Activated CD4-positive, alpha-beta memory T cell treated with anti-CD3 and anti-CD28 coated beads for 36 hours (primary cell): ENCODE results near the gene PIH1D1. TPM values are rescaled to one million over a fixed set of nuclear protein-coding genes. Genes with fewer than 3 reads are reported as not detected.
"Not testable (repeated sequence)": the region's sequence is repeated elsewhere in the genome, so short reads cannot be mapped to it uniquely, and the experiment has no call there.

Experiments
- CTCF ChIA-PET: fragments of 350-600 bp; sonication (Branson Sonifier 250); formaldehyde crosslinking; loops from one replicate; lab custom pipeline; 2021; ENCODE audit warnings: antibody characterized with exemption, inconsistent platforms; lab: Charles Lee
- POLR2A ChIA-PET: fragments of 350-600 bp; sonication (Branson Sonifier 250); formaldehyde crosslinking; loops from one replicate; lab custom pipeline; 2021; ENCODE audit warnings: antibody characterized with exemption; lab: Charles Lee
- DNase-seq: peaks from one replicate; pipeline ENCODE4 v3.0.0-alpha.2; 2020
- H3K27ac Mint-ChIP-seq: one replicate; pipeline ENCODE4 v1.8.0; 2021; ENCODE audit warnings: mixed read lengths
- H3K27me3 Mint-ChIP-seq: one replicate; pipeline ENCODE4 v1.8.0; 2021; ENCODE audit warnings: mixed read lengths
- H3K36me3 Mint-ChIP-seq: one replicate; pipeline ENCODE4 v1.8.0; 2021; ENCODE audit warnings: mixed read lengths
- H3K4me1 Mint-ChIP-seq: one replicate; pipeline ENCODE4 v1.8.0; 2021; ENCODE audit warnings: low read depth, mixed read lengths
- H3K4me3 Mint-ChIP-seq: one replicate; pipeline ENCODE4 v1.8.0; 2021; ENCODE audit warnings: mild to moderate bottlenecking, mixed read lengths
- H3K9me3 Mint-ChIP-seq: one replicate; pipeline ENCODE4 v1.8.0; 2021; ENCODE audit warnings: mixed read lengths
- intact Hi-C: fragments of 100-400 bp; cut with micrococcal nuclease; formaldehyde crosslinking; loops from one replicate; pipeline ENCODE4 v1.15.1; 2023
- total RNA-seq, 2 experiments: library from RNA; stranded (reverse); gene quantifications; one replicate each; pipeline ENCODE4 v1.2.3, GENCODE V29; 2021

The PIH1D1 gene
- total RNA-seq, 2 experiments from 2014 or later: 117 to 129 TPM

DNA sequence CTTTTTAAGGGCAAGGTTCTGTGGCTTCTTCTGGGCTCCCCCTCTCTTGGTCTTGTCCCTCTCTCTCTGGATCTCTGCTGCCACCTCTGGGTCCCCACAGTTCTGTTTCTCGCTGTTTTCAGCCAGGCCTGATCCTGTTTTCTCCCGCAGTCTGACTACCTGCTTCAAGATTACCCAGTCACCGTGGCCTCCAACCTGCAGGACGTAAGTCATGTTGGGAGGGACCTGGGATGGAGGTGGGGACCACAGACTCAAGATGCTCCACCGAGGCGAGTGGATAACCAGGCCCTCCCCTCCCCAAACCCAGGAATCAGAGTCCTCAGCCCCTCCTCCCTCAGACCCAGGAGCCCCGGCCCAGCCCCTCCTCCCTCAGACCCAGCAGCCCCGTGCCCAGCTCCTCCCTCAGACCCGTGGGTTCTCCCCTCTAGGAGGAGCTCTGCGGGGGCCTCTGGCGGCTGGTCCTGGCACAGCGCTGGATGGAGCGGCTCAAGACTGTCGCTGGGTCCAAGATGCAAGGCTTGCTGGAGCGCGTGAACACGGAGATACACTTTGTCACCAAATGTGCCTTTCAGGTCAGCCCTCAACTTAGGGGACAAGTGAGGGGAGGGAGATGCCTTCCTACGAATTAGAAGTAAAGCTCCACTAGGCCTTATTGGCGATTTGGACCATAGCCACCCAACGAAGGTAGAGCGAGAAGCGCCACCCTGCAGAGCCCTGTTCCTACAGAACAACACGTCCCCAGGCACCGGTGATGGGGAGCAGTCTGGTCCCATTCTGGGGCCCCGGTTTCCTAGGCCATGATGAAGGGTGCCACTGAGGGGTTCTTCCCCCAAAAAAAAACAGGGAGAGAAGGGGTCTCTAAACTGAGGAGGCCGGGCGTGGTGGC is 24.6 kb upstream of the PIH1D1 start:
- Mint-ChIP-seq H3K4me1 (peaks cover 36% of the 10 kb centered on the region), H3K27me3 (no peaks in the 10 kb centered on the region), H3K27ac (peak overlapping the region; percentile 92), H3K9me3 (no peaks in the 10 kb centered on the region), H3K36me3 (peaks cover 20% of the 10 kb centered on the region), H3K4me3 (peak overlapping the region; percentile 88)
- intact Hi-C loops: loop anchor here (1.0 to 10.0 kb wide), 4 partner anchors 11 to 251 kb away; partner anchors contain the start of gene RPL13A
- ChIA-PET CTCF (interaction anchor here (0.6 to 2.3 kb wide), 21 partner anchors 10 to 378 kb away, joined by 3 to 29 read pairs (median 4); partner anchors contain the start of genes ALDH16A1, PIH1D1, RCN3 and RPL13A), POLR2A (interaction anchor here (0.8 to 1.7 kb wide), 6 partner anchors 9 to 23 kb away, joined by 3 to 15 read pairs (median 4); partner anchors contain the start of genes ALDH16A1, RPL13A and RPS11)
- peak; percentile 90 for DNase-seq

DNA sequence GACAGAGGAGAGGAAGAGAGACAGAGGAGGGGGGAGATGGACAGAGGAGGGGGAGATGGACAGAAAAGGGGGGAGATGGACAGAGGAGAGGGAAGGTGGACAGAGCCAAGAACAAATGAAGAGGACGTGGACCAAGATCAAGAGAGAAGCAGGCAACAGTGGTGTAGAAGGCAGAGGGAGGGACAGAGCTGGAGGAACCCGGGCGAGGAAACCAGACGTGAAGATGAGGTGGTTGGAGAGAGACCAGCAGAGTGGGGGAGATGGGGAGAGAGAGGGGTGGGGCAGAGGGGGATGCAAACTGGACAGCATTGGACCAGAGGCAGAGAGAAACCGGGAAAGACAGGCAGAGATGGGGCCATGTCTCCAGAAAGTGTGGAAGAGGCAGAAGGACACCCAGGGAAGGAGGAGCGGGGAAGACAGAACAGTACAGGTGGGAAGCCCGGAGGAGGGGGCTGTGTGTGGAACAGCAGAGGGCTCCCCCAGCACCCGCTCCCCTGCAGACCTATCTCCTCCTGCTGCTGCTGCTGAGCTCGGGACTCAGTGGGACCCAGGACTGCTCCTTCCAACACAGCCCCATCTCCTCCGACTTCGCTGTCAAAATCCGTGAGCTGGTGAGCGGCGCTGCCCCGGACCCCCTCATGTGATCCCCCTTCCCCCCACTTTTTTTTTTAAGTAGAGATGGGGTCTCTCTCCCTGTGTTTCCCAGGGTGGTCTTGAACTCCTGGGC is 23.7 kb upstream of the PIH1D1 start:
- Mint-ChIP-seq H3K4me3 (peak overlapping the region; percentile 88), H3K36me3 (peaks cover 16% of the 10 kb centered on the region), H3K27me3 (no peaks in the 10 kb centered on the region), H3K9me3 (no peaks in the 10 kb centered on the region), H3K4me1 (peaks cover 45% of the 10 kb centered on the region), H3K27ac (peak overlapping the region; percentile 92)
- ChIA-PET POLR2A (interaction anchor here (0.8 to 1.7 kb wide), 4 partner anchors 13 to 22 kb away, joined by 3 to 15 read pairs (median 5); partner anchors contain the start of genes ALDH16A1, RPL13A and RPS11), CTCF (interaction anchor here (0.5 to 2.3 kb wide), 19 partner anchors 10 to 1122 kb away, joined by 3 to 29 read pairs (median 5); partner anchors contain the start of genes ALDH16A1, PIH1D1, RCN3 and RPL13A)
- intact Hi-C loops: loop anchor here (10.0 kb wide), 2 partner anchors 211 to 251 kb away; no protein-coding TSS in a partner anchor
- peak; percentile 48 for DNase-seq

- Mint-ChIP-seq H3K9me3 (no peaks in the 10 kb centered on the region), H3K27ac (peak overlapping the region; percentile 92), H3K36me3 (peaks cover 14% of the 10 kb centered on the region), H3K27me3 (no peaks in the 10 kb centered on the region), H3K4me1 (peaks cover 50% of the 10 kb centered on the region), H3K4me3 (peak overlapping the region; percentile 88)
- intact Hi-C loops: loop anchor here (1.0 to 10.0 kb wide), 5 partner anchors 21 to 250 kb away; partner anchors contain the start of genes ALDH16A1 and RPS11
- ChIA-PET POLR2A (interaction anchor here (6.4 kb wide), 1 partner anchor 22 kb away, joined by 52 read pairs; the partner anchor contains the start of genes ALDH16A1 and PIH1D1), CTCF (interaction anchor here (0.6 to 3.0 kb wide), 7 partner anchors 20 to 1121 kb away, joined by 3 to 29 read pairs (median 5); partner anchors contain the start of genes ALDH16A1, PIH1D1 and RCN3)
- no peak for DNase-seq
Measured at GRCh38 chr19:49474542-49474924, 22.9 kb upstream of the PIH1D1 start.

- POLR2A ChIA-PET: interaction anchor here (1.2 to 6.4 kb wide), 4 partner anchors 14 to 21 kb away, joined by 4 to 52 read pairs (median 4); partner anchors contain the start of genes ALDH16A1, PIH1D1 and RPL13A
Measured at GRCh38 chr19:49473868-49474541, 22.4 kb upstream of the PIH1D1 start, which contains the start of gene FLT3LG. FLT3LG (plus strand) TSS chr19:49474215; CDS start chr19:49474640, 425 bp downstream.

DNA sequence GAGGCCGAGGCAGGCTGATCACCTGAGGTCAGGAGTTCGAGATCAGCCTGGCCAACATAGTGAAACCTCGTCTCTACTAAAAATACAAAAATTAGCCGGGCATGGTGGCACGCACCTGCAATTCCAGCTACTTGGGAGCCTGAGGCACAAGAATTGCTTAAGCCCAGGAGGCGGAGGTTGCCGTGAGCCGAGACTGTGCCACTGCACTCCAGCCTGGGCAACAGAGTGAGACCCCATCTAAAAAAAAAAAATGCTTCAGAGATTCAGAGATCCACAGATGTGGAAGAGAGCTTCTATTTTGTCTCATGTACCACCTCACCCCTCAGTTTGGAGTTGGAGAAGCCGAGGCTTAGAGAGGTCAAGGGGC is 21.9 kb upstream of the PIH1D1 start:
- Mint-ChIP-seq H3K4me1 (peaks cover 56% of the 10 kb centered on the region), H3K4me3 (peak overlapping the region; percentile 88), H3K36me3 (peaks cover 14% of the 10 kb centered on the region), H3K27ac (peak overlapping the region; percentile 92)
- CTCF ChIA-PET: interaction anchor here (0.6 to 3.0 kb wide), 15 partner anchors 9 to 1345 kb away, joined by 3 to 18 read pairs (median 4); partner anchors contain the start of genes ALDH16A1 and PIH1D1
- not testable (repeated sequence) for DNase-seq, H3K9me3 Mint-ChIP-seq, H3K27me3 Mint-ChIP-seq
- POLR2A ChIA-PET: interaction anchor here (1.2 to 6.4 kb wide), 5 partner anchors 14 to 21 kb away, joined by 3 to 52 read pairs (median 4); partner anchors contain the start of genes ALDH16A1, PIH1D1 and RPL13A
- intact Hi-C loops: loop anchor here (5.0 to 10.0 kb wide), 3 partner anchors 141 to 249 kb away; no protein-coding TSS in a partner anchor

More at GRCh38 chr19:49473868-49474541, 22.4 kb upstream of the PIH1D1 start, which contains the start of gene FLT3LG:
- Mint-ChIP-seq H3K27me3 (no peaks in the 10 kb centered on the region), H3K27ac (peak within 1 kb of the TSS; percentile 92), H3K36me3 (peaks cover 13% of the 10 kb centered on the region), H3K4me3 (peak within 1 kb of the TSS; percentile 88), H3K9me3 (no peaks in the 10 kb centered on the region), H3K4me1 (peaks cover 53% of the 10 kb centered on the region)
- intact Hi-C loops: loop anchor here (1.0 to 10.0 kb wide), 5 partner anchors 21 to 249 kb away; partner anchors contain the start of genes ALDH16A1 and RPS11
- CTCF ChIA-PET: interaction anchor here (0.6 to 3.0 kb wide), 15 partner anchors 9 to 1345 kb away, joined by 3 to 18 read pairs (median 4); partner anchors contain the start of genes ALDH16A1 and PIH1D1
- peak; percentile 93 for DNase-seq

- POLR2A ChIA-PET: interaction anchor here (0.6 to 6.4 kb wide), 6 partner anchors 15 to 31 kb away, joined by 3 to 52 read pairs (median 4); partner anchors contain the start of genes ALDH16A1, PIH1D1 and RPL13A
- Mint-ChIP-seq H3K27ac (peak overlapping the region; percentile 92), H3K36me3 (peaks cover 14% of the 10 kb centered on the region), H3K9me3 (no peaks in the 10 kb centered on the region), H3K27me3 (no peaks in the 10 kb centered on the region), H3K4me3 (peak overlapping the region; percentile 88), H3K4me1 (peaks cover 57% of the 10 kb centered on the region)
- CTCF ChIA-PET: interaction anchor here (0.6 to 3.0 kb wide), 14 partner anchors 10 to 247 kb away, joined by 3 to 18 read pairs (median 4); partner anchors contain the start of genes ALDH16A1 and PIH1D1
- DNase-seq: no peak
- intact Hi-C loops: loop anchor here (5.0 to 10.0 kb wide), 3 partner anchors 141 to 248 kb away; no protein-coding TSS in a partner anchor
Measured at GRCh38 chr19:49472936-49473335, 21.3 kb upstream of the PIH1D1 start.

DNA sequence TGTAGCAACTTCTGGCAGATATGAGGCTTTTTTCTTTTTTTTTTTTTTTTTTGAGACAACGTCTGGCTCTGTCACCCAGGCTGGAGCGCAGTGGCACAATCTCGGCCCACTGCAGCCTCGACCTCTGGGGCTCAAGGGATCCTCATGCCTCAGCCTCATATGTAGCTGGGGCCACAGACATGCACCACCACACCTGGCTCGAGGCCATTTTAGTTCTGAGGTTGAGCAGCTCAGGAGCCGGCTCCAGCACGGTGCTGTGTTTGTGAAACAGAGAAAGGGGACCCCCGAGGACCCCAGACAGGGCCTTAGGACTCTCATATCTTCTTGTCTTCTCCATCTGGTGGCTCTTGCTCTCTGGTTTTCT is 19.0 kb upstream of the PIH1D1 start:
- no peaks in the 10 kb centered on the region for H3K9me3 Mint-ChIP-seq
- POLR2A ChIA-PET: interaction anchor here (0.8 to 6.4 kb wide), 7 partner anchors 11 to 26 kb away, joined by 3 to 52 read pairs (median 4); partner anchors contain the start of genes ALDH16A1 and PIH1D1
- H3K4me1 Mint-ChIP-seq: peaks cover 47% of the 10 kb centered on the region
- H3K4me3 Mint-ChIP-seq: no peak overlapping the region
- CTCF ChIA-PET: interaction anchor here (1.0 to 3.0 kb wide), 10 partner anchors 8 to 249 kb away, joined by 3 to 40 read pairs (median 6); partner anchors contain the start of genes ALDH16A1 and PIH1D1
- no peaks in the 10 kb centered on the region for H3K27me3 Mint-ChIP-seq
- no peak for DNase-seq
- intact Hi-C loops: loop anchor here (1.0 to 10.0 kb wide), 8 partner anchors 12 to 246 kb away; partner anchors contain the start of genes DKKL1 and RPL13A
- peak overlapping the region; percentile 90 for H3K27ac Mint-ChIP-seq
- peaks cover 3% of the 10 kb centered on the region for H3K36me3 Mint-ChIP-seq

GRCh38 chr19:49469828-49470614 is 18.4 kb upstream of the PIH1D1 start:
- ChIA-PET CTCF (interaction anchor here (0.6 to 3.0 kb wide), 12 partner anchors 9 to 248 kb away, joined by 3 to 40 read pairs (median 6); partner anchors contain the start of genes ALDH16A1 and PIH1D1), POLR2A (interaction anchor here (0.6 to 6.4 kb wide), 8 partner anchors 11 to 207 kb away, joined by 3 to 52 read pairs (median 3); partner anchors contain the start of genes ALDH16A1 and PIH1D1)
- intact Hi-C loops: loop anchor here (1.0 to 10.0 kb wide), 9 partner anchors 12 to 245 kb away; partner anchors contain the start of genes ALDH16A1, DKKL1 and RPL13A
- H3K36me3 Mint-ChIP-seq: peaks cover 3% of the 10 kb centered on the region
- H3K27me3 Mint-ChIP-seq: no peaks in the 10 kb centered on the region
- H3K27ac Mint-ChIP-seq: peak overlapping the region; percentile 90
- peak; percentile 93 for DNase-seq
- peaks cover 43% of the 10 kb centered on the region for H3K4me1 Mint-ChIP-seq
- H3K9me3 Mint-ChIP-seq: no peaks in the 10 kb centered on the region
- peak overlapping the region; percentile 50 for H3K4me3 Mint-ChIP-seq
